BE2C (cell line): ENCODE results near the gene POTED. TPM values are rescaled to one million over a fixed set of nuclear protein-coding genes. Genes with fewer than 3 reads are reported as not detected.
"Not testable (repeated sequence)": the region's sequence is repeated elsewhere in the genome, so short reads cannot be mapped to it uniquely, and the experiment has no call there.

Experiments used
- DNase-seq: peaks from one replicate; pipeline ENCODE4 v3.0.0-alpha.2; 2020
- H3K27me3 ChIP-seq: fragments of 250-450 bp; sonication (Bioruptor Pico); 2 replicates; pipeline ENCODE4 v1.5.1; 2020; ENCODE audit warnings: mild to moderate bottlenecking
- H3K36me3 ChIP-seq: fragments of 250-450 bp; sonication (Bioruptor Pico); 2 replicates; pipeline ENCODE4 v1.5.1; 2020; ENCODE audit warnings: mild to moderate bottlenecking
- H3K4me1 ChIP-seq: fragments of 250-450 bp; sonication (Bioruptor Pico); 2 replicates; pipeline ENCODE4 v1.5.1; 2020
- H3K4me3 ChIP-seq: 2 replicates; pipeline ENCODE4 v1.5.1; 2011; ENCODE audit warnings: low read depth, low read length
- H3K9me3 ChIP-seq: fragments of 250-450 bp; sonication (Bioruptor Pico); 2 replicates; pipeline ENCODE4 v1.5.1; 2020
- polyA plus RNA-seq: library from polyadenylated mRNA; unstranded; fragments of >200 nt; gene quantifications from one replicate; pipeline ENCODE4 v1.2.1, GENCODE V29; 2012; ENCODE audit warnings: low read depth, missing spikeins; ENCODE audit not compliant: insufficient read length, insufficient read depth

POTED gene
- polyA plus RNA-seq, result not detected

- not testable (repeated sequence) for H3K4me1 ChIP-seq, DNase-seq, H3K27me3 ChIP-seq, H3K4me3 ChIP-seq, H3K36me3 ChIP-seq, H3K9me3 ChIP-seq
Measured at GRCh38 chr21:13609477-13609876, at the start of gene POTED. Gene POTED, plus strand, starts transcription at chr21:13609777. Its CDS starts 452 bp downstream, at chr21:13610229.

GRCh38 chr21:13650101-13650500 lies 40.5 kb downstream of the POTED start:
- not testable (repeated sequence) for DNase-seq, H3K4me1 ChIP-seq, H3K27me3 ChIP-seq, H3K9me3 ChIP-seq, H3K36me3 ChIP-seq, H3K4me3 ChIP-seq

- not testable (repeated sequence) for H3K4me3 ChIP-seq, H3K36me3 ChIP-seq
Measured at GRCh38 chr21:13651746-13652145, 42.2 kb downstream of the POTED start.

More at GRCh38 chr21:13651746-13652145, 42.2 kb downstream of the POTED start:
- H3K4me1 ChIP-seq, H3K27me3 ChIP-seq, H3K9me3 ChIP-seq, DNase-seq: not testable (repeated sequence)
